A549 (cell line): Measurements from ENCODE around the gene RNH1.

Source experiments
- BHLHE40 ChIP-seq: IDR thresholded peaks from 2 replicates; pipeline ENCODE4 v1.6.1; 2012; ENCODE audit warnings: low read depth, low read length, inconsistent platforms
- CBX8 ChIP-seq: fragments of 200-600 bp; sonication (generic); IDR thresholded peaks from 2 replicates; pipeline ENCODE4 v1.6.1; 2016
- HDAC2 ChIP-seq: fragments of 200-600 bp; sonication (generic); IDR thresholded peaks from 2 replicates; pipeline ENCODE4 v1.6.1; 2016
- JUN ChIP-seq, 2 experiments: fragments of >200 bp; sonication (Bioruptor Twin); formaldehyde crosslinking; IDR thresholded peaks; 2 replicates in 1 of 2; 3 replicates in 1 of 2; pipeline ENCODE4 v1.6.1; 2016 to 2017
- KDM1A ChIP-seq: fragments of 200-600 bp; sonication (generic); IDR thresholded peaks from 2 replicates; pipeline ENCODE4 v1.6.1; 2016; ENCODE audit warnings: low read depth, mild to moderate bottlenecking
- MAZ ChIP-seq: fragments of 150-350 bp; IDR thresholded peaks from 2 replicates; pipeline ENCODE4 v1.6.1; 2014; ENCODE audit warnings: antibody characterized with exemption, low read depth, low read length, borderline replicate concordance
- POLR2A ChIP-seq: IDR thresholded peaks from 2 replicates; pipeline ENCODE4 v1.6.1; 2012; ENCODE audit warnings: mild to moderate bottlenecking, low read length
- RAD21 ChIP-seq, 2 experiments: fragments of >200 bp in 1 of 2; sonication (Bioruptor Twin) in 1 of 2; formaldehyde crosslinking in 1 of 2; IDR thresholded peaks in 1 of 2; conservative IDR thresholded peaks in 1 of 2; 2 replicates in 1 of 2; 3 replicates in 1 of 2; pipeline ENCODE4 v1.6.1; 2012 to 2018; ENCODE audit warnings: inconsistent platforms in 1 of 2
- RNF2 ChIP-seq: fragments of 200-600 bp; sonication (generic); IDR thresholded peaks from 2 replicates; pipeline ENCODE4 v1.6.1; 2016; ENCODE audit warnings: low read depth, mild to moderate bottlenecking, antibody characterized with exemption, moderate library complexity, borderline replicate concordance
- TF ChIP-seq, protein P1 (sequence below): fragments of >200 bp; sonication (Bioruptor Twin); formaldehyde crosslinking; IDR thresholded peaks from 3 replicates; pipeline ENCODE4 v1.5.1; 2016
- TF ChIP-seq, protein P2 (sequence below): fragments of >200 bp; sonication (Bioruptor Twin); formaldehyde crosslinking; IDR thresholded peaks from 2 replicates; pipeline ENCODE4 v1.6.1; 2016

DNA sequence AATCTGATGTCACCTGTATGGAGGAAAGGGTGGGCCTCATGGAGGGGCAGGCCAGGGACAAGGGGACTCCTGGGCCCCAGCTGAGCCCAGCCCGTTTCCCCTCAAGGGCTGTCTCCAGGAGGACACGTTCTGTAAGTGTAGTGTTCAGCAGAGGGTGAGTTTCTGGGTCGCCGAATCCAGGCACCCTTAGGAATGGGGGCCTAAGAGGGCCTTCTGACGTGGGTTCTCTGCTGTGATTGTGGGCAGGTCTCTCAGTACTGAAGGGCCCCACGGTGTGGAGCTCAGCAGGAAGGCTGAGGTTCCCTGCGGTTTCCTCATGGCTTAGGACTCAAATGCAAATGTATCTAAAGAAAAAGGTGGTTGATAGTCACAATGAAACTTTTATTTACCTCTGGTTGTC lies 50.5 kb downstream of the RNH1 start:
- TF ChIP-seq CBX8, result no peak
- TF ChIP-seq, protein P1, sequence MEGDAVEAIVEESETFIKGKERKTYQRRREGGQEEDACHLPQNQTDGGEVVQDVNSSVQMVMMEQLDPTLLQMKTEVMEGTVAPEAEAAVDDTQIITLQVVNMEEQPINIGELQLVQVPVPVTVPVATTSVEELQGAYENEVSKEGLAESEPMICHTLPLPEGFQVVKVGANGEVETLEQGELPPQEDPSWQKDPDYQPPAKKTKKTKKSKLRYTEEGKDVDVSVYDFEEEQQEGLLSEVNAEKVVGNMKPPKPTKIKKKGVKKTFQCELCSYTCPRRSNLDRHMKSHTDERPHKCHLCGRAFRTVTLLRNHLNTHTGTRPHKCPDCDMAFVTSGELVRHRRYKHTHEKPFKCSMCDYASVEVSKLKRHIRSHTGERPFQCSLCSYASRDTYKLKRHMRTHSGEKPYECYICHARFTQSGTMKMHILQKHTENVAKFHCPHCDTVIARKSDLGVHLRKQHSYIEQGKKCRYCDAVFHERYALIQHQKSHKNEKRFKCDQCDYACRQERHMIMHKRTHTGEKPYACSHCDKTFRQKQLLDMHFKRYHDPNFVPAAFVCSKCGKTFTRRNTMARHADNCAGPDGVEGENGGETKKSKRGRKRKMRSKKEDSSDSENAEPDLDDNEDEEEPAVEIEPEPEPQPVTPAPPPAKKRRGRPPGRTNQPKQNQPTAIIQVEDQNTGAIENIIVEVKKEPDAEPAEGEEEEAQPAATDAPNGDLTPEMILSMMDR, result no peak
- no peak for TF ChIP-seq POLR2A
- TF ChIP-seq, protein P2, sequence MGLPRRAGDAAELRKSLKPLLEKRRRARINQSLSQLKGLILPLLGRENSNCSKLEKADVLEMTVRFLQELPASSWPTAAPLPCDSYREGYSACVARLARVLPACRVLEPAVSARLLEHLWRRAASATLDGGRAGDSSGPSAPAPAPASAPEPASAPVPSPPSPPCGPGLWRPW, result no peak
- TF ChIP-seq KDM1A, result no peak
- no peak for TF ChIP-seq JUN (IDR thresholded peaks at IDR 0.05)
- TF ChIP-seq BHLHE40, result no peak
- no peak for TF ChIP-seq RAD21 (conservative IDR thresholded peaks at IDR 0.05 in 1 of 2, IDR thresholded peaks at IDR 0.05 in 1 of 2)
- no peak for TF ChIP-seq HDAC2
- no peak for TF ChIP-seq RNF2
- no peak for TF ChIP-seq MAZ
